Endothelial cell of umbilical vein (primary cell): Measurements from ENCODE around the gene TMIGD2. TPM values are rescaled to one million over a fixed set of nuclear protein-coding genes. Genes with fewer than 3 reads are reported as not detected.

Experiments used
- BruUV-seq: library from RNA; stranded (reverse); fragments of 400-500 nt; replicated peaks from 2 replicates; lab custom pipeline; 2021; lab: Mats Ljungman, UMichigan
- CTCF ChIA-PET: fragments of 300-600, 350-600 bp; sonication (Branson Sonifier 250); formaldehyde crosslinking; loops from one replicate; lab custom pipeline; 2021; ENCODE audit warnings: antibody characterized with exemption, inconsistent platforms; lab: Charles Lee
- POLR2A ChIA-PET: fragments of 300-600, 350-600 bp; sonication (Branson Sonifier 250); formaldehyde crosslinking; loops from one replicate; lab custom pipeline; 2021; ENCODE audit warnings: antibody characterized with exemption, inconsistent platforms; lab: Charles Lee
- DNase-seq: peaks from one replicate; pipeline ENCODE4 v3.0.0-alpha.2; 2011; ENCODE audit warnings: low read depth, low spot score
- FAIRE-seq: peaks from 2 replicates; lab custom pipeline; 2011; peaks lifted over from hg19 to GRCh38; lab: Jason Lieb, UNC
- H2AFZ ChIP-seq: 2 replicates; pipeline ENCODE4 v1.6.0; 2012; ENCODE audit warnings: low read depth, low read length, control low read depth, inconsistent platforms
- H3K27ac ChIP-seq: 2 replicates; pipeline ENCODE4 v1.5.1; 2011; ENCODE audit warnings: low read depth, mild to moderate bottlenecking, control low read depth, low read length, moderate library complexity; ENCODE audit not compliant: insufficient read depth
- H3K27me3 ChIP-seq, 2 experiments: 2 replicates each; pipeline versions ENCODE4 v1.6.0 to v1.6.1; 2011; ENCODE audit warnings: low read length in 2 of 2, mixed read lengths in 1 of 2; ENCODE audit not compliant: control insufficient read depth in 2 of 2, insufficient read depth in 2 of 2
- H3K36me3 ChIP-seq, 2 experiments: 2 replicates in 1 of 2; 3 replicates in 1 of 2; pipeline ENCODE4 v1.5.1; 2011; ENCODE audit warnings: low read length in 2 of 2, mild to moderate bottlenecking in 1 of 2, moderate library complexity in 1 of 2; ENCODE audit not compliant: control insufficient read depth in 2 of 2, insufficient read depth in 2 of 2; ENCODE audit errors: extremely low read depth in 1 of 2
- H3K4me1 ChIP-seq: 3 replicates; pipeline ENCODE4 v1.5.1; 2011; ENCODE audit warnings: mild to moderate bottlenecking, low read length; ENCODE audit not compliant: control insufficient read depth, insufficient read depth; ENCODE audit errors: extremely low read depth
- H3K4me2 ChIP-seq: 2 replicates; pipeline ENCODE4 v1.6.1; 2011; ENCODE audit warnings: low read length, control low read depth, mixed read lengths; ENCODE audit not compliant: insufficient read depth
- H3K4me3 ChIP-seq, 3 experiments: fragments of 200-600 bp in 1 of 3; sonication (generic), shearing (Covaris generic) in 1 of 3; replicated peaks in 1 of 3; 2 replicates each; pipeline ENCODE4 v1.5.1; 2011 to 2016; ENCODE audit warnings: control low read depth in 3 of 3, low read length in 3 of 3, mild to moderate bottlenecking in 2 of 3, inconsistent platforms in 1 of 3, low read depth in 1 of 3, moderate library complexity in 1 of 3; ENCODE audit not compliant: insufficient read depth in 1 of 3
- H3K79me2 ChIP-seq: 2 replicates; pipeline ENCODE4 v1.6.0; 2012; ENCODE audit warnings: low read length, inconsistent platforms; ENCODE audit not compliant: control insufficient read depth, insufficient read depth
- H3K9ac ChIP-seq: replicated peaks from 2 replicates; pipeline ENCODE3; 2011; ENCODE audit warnings: low read length, control low read depth; ENCODE audit not compliant: insufficient read depth; ENCODE audit errors: extremely low read depth
- H3K9me1 ChIP-seq: replicated peaks from 3 replicates; pipeline ENCODE4 v1.6.0; 2011; ENCODE audit warnings: mild to moderate bottlenecking, low read length; ENCODE audit not compliant: control insufficient read depth, insufficient read depth; ENCODE audit errors: extremely low read depth
- H3K9me3 ChIP-seq: replicated peaks from 2 replicates; pipeline ENCODE4 v1.5.1; 2012; ENCODE audit warnings: low read length, inconsistent platforms; ENCODE audit not compliant: control insufficient read depth, insufficient read depth
- H4K20me1 ChIP-seq: replicated peaks from 2 replicates; pipeline ENCODE3; 2011; ENCODE audit warnings: mild to moderate bottlenecking, low read length; ENCODE audit not compliant: control insufficient read depth, insufficient read depth; ENCODE audit errors: extremely low read depth
- CTCF ChIP-seq, 2 donors: IDR thresholded peaks; 1 replicate in 1 of 2; 2 replicates in 1 of 2; pipeline ENCODE4 v1.5.1; 2011; ENCODE audit warnings: low read length in 2 of 2, mild to moderate bottlenecking in 2 of 2, moderate library complexity in 2 of 2, control low read depth in 1 of 2, inconsistent platforms in 1 of 2, low read depth in 1 of 2; ENCODE audit not compliant: insufficient read depth in 1 of 2; ENCODE audit errors: extremely low read depth in 1 of 2
- EZH2 ChIP-seq: IDR thresholded peaks from 2 replicates; pipeline ENCODE4 v1.6.1; 2012; ENCODE audit warnings: borderline replicate concordance, low read depth, mild to moderate bottlenecking, moderate library complexity, low read length, inconsistent platforms; ENCODE audit not compliant: severe bottlenecking
- FOS ChIP-seq: IDR thresholded peaks from 2 replicates; pipeline ENCODE4 v1.6.1; 2011; ENCODE audit warnings: mild to moderate bottlenecking, low read length, moderate library complexity, borderline replicate concordance; ENCODE audit not compliant: insufficient read depth
- GATA2 ChIP-seq: IDR thresholded peaks from 2 replicates; pipeline ENCODE4 v1.7.0; 2011; ENCODE audit warnings: low read depth, mild to moderate bottlenecking, moderate library complexity, mixed read lengths, low read length; ENCODE audit not compliant: insufficient read length, insufficient read depth
- JUN ChIP-seq: IDR thresholded peaks from 2 replicates; pipeline ENCODE4 v1.6.1; 2011; ENCODE audit warnings: borderline replicate concordance, low read depth; ENCODE audit not compliant: insufficient read length, insufficient read depth
- MAX ChIP-seq: IDR thresholded peaks from 2 replicates; pipeline ENCODE4 v1.6.1; 2011; ENCODE audit not compliant: insufficient read depth, insufficient read length
- MYC ChIP-seq: IDR thresholded peaks from one replicate; pipeline ENCODE4 v1.6.1; 2011; ENCODE audit warnings: mild to moderate bottlenecking, low read depth, low read length
- POLR2A ChIP-seq: IDR thresholded peaks from 2 replicates; pipeline ENCODE4 v1.6.1; 2012; ENCODE audit warnings: low read depth, mild to moderate bottlenecking, control low read depth, low read length
- POLR2AphosphoS5 ChIP-seq: IDR thresholded peaks from 2 replicates; pipeline ENCODE4 v1.6.1; 2012; ENCODE audit warnings: low read depth, mild to moderate bottlenecking, control low read depth, low read length, moderate library complexity; ENCODE audit not compliant: insufficient read depth
- dilution Hi-C: fragments of 300-500 bp; cut with MboI; formaldehyde crosslinking; loops from one replicate; pipeline ENCODE4 v1.15.0; 2019; ENCODE audit warnings: low sequenced_read_pairs; ENCODE audit not compliant: extremely low pct_ligation_motif_present
- intact Hi-C: fragments of 100-400 bp; cut with micrococcal nuclease; formaldehyde crosslinking; loops from one replicate; pipeline ENCODE4 v1.10.0; 2022
- polyA plus RNA-seq, 4 experiments: library from polyadenylated mRNA; depleted of rRNA in 3 of 4; stranded (reverse) in 3 of 4; unstranded in 1 of 4; fragments of >200 nt; gene quantifications; 2 replicates each; pipeline versions ENCODE4 v1.2.1 to v1.2.3, GENCODE V29; 2011 to 2012; ENCODE audit warnings: missing spikeins in 1 of 4
- total RNA-seq: library from RNA; stranded (reverse); gene quantifications from 2 replicates; pipeline ENCODE4 v1.2.3, GENCODE V29; 2021

Gene TMIGD2
- total and polyA plus RNA-seq, 2 donors (not counting 3 experiments of a cell fraction or from before 2014, with no cell fraction given): not detected

DNA sequence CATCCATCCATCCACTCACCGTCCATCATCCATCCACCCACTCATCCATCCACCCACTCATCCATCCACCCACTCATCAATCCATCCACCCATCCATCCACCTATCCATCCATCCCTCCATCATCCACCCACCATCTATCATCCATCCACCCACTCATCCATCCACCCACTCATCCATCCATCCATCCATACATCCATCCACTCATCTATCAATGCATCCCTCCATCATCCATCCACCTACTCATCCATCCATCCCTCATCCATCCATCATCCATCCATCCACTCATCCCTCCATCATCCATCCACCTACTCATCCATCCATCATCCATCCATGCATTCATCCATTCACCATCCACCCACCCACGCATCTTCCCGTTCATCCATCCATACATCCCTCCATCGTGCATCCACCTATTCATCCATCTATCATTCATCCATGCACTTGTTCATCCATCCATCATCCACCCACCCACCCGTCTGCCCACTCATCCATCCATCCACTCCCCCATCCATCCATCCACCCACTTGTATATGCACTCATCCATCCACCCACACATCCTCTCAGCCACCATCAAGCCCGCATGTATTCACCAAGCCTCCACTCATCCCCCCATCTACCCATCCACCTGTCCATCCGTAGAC is 32.9 kb upstream of the TMIGD2 start:
- Histone ChIP-seq H3K4me1 (peaks cover 4% of the 10 kb centered on the region), H4K20me1 (no peaks in the 10 kb centered on the region), H3K4me3 (no peak overlapping the region), H3K4me2 (no peak overlapping the region), H3K27ac (no peak overlapping the region), H3K27me3 (no peaks in the 10 kb centered on the region), H3K79me2 (no peaks in the 10 kb centered on the region), H2AFZ (no peak overlapping the region), H3K9me3 (no peaks in the 10 kb centered on the region), H3K9ac (no peak overlapping the region), H3K9me1 (no peaks in the 10 kb centered on the region), H3K36me3 (no peaks in the 10 kb centered on the region)
- intact Hi-C loops (no loop called here), dilution Hi-C loops (no loop called here)
- no TSS peak for BruUV-seq
- DNase-seq: no peak
- POLR2A ChIA-PET: no interaction called here
- CTCF ChIA-PET: no interaction called here
- no peak for TF ChIP-seq FOS
- no peak for TF ChIP-seq POLR2AphosphoS5
- no peak for TF ChIP-seq MAX
- TF ChIP-seq GATA2: no peak
- TF ChIP-seq JUN: no peak
- TF ChIP-seq EZH2: no peak
- no peak for TF ChIP-seq MYC
- no peak for TF ChIP-seq POLR2A
- no peak for TF ChIP-seq CTCF (IDR thresholded peaks at IDR 0.05; ENCODE audit: extremely low read depth in 1 of 2, insufficient read depth in 1 of 2, low read depth in 1 of 2, low read length in 2 of 2)
- FAIRE-seq: no peak
